ENCODE data around the gene ATOX1. TPM values are rescaled to one million over a fixed set of nuclear protein-coding genes. Genes with fewer than 3 reads are reported as not detected.

The ATOX1 gene
- total and polyA plus RNA-seq, 2 experiments from 2014 or later = 118 to 134 TPM

DNA sequence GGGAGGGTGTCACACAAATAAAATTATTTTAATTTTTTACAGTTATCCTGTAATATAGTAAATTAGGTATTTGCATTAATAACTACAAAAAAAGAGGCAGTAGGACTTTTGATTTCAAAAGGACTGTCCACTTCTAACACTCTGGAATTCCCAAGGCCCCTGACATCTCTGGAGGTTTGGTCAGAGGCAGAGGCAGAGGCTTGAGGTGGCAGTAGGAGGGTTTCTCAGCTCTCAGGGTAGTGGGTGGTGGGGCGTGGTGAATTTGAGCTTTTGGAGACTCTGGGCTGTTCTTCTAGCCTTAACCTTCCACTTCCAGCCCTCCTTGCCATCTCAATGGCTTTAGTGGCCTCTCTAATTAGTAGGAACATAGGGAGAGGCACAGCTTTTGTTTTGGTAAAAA, 22.8 kb downstream of the ATOX1 start:
- peaks cover 23% of the 10 kb centered on the region for H3K4me1 Mint-ChIP-seq
- H3K9me2 ChIP-seq (ENCODE audit: insufficient read depth) = no peaks in the 10 kb centered on the region
- no peaks in the 10 kb centered on the region for H4K20me1 ChIP-seq (replicated peaks; ENCODE audit: insufficient read depth)
- no peak overlapping the region for H3K4me2 ChIP-seq
- no peak overlapping the region for H3K27ac ChIP-seq (ENCODE audit: low read depth)
- no peak overlapping the region for H2AFZ ChIP-seq
- H3K27me3 Mint-ChIP-seq (ENCODE audit: insufficient read depth, low read depth, poor library complexity) = peaks cover 15% of the 10 kb centered on the region
- no peak overlapping the region for H3K4me3 Mint-ChIP-seq
- H3K4me1 ChIP-seq (ENCODE audit: insufficient read depth) = peaks cover 15% of the 10 kb centered on the region
- ATAC-seq = no peak
- TF ChIP-seq ZNF114 (CRISPR knock-in tag; IDR thresholded peaks at IDR 0.05) (no peak), JUNB (IDR thresholded peaks at IDR 0.05; ENCODE audit: unreplicated experiment) (no peak), STAT1 (IDR thresholded peaks at IDR 0.05; ENCODE audit: unreplicated experiment) (no peak), CREB1 (CRISPR knock-in tag; IDR thresholded peaks at IDR 0.05; ENCODE audit: low read depth) (no peak), POLR2AphosphoS5 (IDR thresholded peaks at IDR 0.05; ENCODE audit: low read depth) (no peak), ZNF331 (CRISPR knock-in tag; IDR thresholded peaks at IDR 0.05; ENCODE audit: low read depth) (no peak), EZH2phosphoT487 (IDR thresholded peaks at IDR 0.05; ENCODE audit: unreplicated experiment) (no peak), ZNF462 (CRISPR knock-in tag; IDR thresholded peaks at IDR 0.05) (no peak), EZH2 (IDR thresholded peaks at IDR 0.05; ENCODE audit: low read depth, unreplicated experiment) (no peak), NANOG (IDR thresholded peaks at IDR 0.05; ENCODE audit: borderline replicate concordance) (no peak)
- TF ChIP-seq, protein P1, sequence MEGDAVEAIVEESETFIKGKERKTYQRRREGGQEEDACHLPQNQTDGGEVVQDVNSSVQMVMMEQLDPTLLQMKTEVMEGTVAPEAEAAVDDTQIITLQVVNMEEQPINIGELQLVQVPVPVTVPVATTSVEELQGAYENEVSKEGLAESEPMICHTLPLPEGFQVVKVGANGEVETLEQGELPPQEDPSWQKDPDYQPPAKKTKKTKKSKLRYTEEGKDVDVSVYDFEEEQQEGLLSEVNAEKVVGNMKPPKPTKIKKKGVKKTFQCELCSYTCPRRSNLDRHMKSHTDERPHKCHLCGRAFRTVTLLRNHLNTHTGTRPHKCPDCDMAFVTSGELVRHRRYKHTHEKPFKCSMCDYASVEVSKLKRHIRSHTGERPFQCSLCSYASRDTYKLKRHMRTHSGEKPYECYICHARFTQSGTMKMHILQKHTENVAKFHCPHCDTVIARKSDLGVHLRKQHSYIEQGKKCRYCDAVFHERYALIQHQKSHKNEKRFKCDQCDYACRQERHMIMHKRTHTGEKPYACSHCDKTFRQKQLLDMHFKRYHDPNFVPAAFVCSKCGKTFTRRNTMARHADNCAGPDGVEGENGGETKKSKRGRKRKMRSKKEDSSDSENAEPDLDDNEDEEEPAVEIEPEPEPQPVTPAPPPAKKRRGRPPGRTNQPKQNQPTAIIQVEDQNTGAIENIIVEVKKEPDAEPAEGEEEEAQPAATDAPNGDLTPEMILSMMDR (conservative IDR thresholded peaks at IDR 0.05; ENCODE audit: low read depth in 2 of 2) = no peak
- TF ChIP-seq, protein P2, sequence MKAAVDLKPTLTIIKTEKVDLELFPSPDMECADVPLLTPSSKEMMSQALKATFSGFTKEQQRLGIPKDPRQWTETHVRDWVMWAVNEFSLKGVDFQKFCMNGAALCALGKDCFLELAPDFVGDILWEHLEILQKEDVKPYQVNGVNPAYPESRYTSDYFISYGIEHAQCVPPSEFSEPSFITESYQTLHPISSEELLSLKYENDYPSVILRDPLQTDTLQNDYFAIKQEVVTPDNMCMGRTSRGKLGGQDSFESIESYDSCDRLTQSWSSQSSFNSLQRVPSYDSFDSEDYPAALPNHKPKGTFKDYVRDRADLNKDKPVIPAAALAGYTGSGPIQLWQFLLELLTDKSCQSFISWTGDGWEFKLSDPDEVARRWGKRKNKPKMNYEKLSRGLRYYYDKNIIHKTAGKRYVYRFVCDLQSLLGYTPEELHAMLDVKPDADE (IDR thresholded peaks at IDR 0.05) = no peak
- TF ChIP-seq, protein P3, sequence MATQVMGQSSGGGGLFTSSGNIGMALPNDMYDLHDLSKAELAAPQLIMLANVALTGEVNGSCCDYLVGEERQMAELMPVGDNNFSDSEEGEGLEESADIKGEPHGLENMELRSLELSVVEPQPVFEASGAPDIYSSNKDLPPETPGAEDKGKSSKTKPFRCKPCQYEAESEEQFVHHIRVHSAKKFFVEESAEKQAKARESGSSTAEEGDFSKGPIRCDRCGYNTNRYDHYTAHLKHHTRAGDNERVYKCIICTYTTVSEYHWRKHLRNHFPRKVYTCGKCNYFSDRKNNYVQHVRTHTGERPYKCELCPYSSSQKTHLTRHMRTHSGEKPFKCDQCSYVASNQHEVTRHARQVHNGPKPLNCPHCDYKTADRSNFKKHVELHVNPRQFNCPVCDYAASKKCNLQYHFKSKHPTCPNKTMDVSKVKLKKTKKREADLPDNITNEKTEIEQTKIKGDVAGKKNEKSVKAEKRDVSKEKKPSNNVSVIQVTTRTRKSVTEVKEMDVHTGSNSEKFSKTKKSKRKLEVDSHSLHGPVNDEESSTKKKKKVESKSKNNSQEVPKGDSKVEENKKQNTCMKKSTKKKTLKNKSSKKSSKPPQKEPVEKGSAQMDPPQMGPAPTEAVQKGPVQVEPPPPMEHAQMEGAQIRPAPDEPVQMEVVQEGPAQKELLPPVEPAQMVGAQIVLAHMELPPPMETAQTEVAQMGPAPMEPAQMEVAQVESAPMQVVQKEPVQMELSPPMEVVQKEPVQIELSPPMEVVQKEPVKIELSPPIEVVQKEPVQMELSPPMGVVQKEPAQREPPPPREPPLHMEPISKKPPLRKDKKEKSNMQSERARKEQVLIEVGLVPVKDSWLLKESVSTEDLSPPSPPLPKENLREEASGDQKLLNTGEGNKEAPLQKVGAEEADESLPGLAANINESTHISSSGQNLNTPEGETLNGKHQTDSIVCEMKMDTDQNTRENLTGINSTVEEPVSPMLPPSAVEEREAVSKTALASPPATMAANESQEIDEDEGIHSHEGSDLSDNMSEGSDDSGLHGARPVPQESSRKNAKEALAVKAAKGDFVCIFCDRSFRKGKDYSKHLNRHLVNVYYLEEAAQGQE (IDR thresholded peaks at IDR 0.05; ENCODE audit: unreplicated experiment) = no peak
- H3K36me3 Mint-ChIP-seq (ENCODE audit: low read depth) = peaks cover 5% of the 10 kb centered on the region; the same call in 2 of the 3 replicates
- H3F3A ChIP-seq (replicated peaks; ENCODE audit: low read depth) = no peaks in the 10 kb centered on the region
- DNase-seq (ENCODE audit: low spot score) = no peak
- H3K27me3 ChIP-seq (ENCODE audit: insufficient read depth) = no peaks in the 10 kb centered on the region
- H3K79me2 ChIP-seq (replicated peaks; ENCODE audit: insufficient read depth) = no peaks in the 10 kb centered on the region
- no peak overlapping the region for H3K4me3 ChIP-seq
- no peak overlapping the region for H3K27ac Mint-ChIP-seq
- H3K36me3 ChIP-seq (ENCODE audit: insufficient read depth) = no peaks in the 10 kb centered on the region
- H3K9me3 Mint-ChIP-seq = peaks cover 10% of the 10 kb centered on the region; the same call in 2 of the 3 replicates

Data from GM23338 (cell line).